ENCODE measurements around the gene RABAC1.
"Not testable (repeated sequence)": the region's sequence is repeated elsewhere in the genome, so short reads cannot be mapped to it uniquely, and the experiment has no call there.

The RABAC1 gene

DNA sequence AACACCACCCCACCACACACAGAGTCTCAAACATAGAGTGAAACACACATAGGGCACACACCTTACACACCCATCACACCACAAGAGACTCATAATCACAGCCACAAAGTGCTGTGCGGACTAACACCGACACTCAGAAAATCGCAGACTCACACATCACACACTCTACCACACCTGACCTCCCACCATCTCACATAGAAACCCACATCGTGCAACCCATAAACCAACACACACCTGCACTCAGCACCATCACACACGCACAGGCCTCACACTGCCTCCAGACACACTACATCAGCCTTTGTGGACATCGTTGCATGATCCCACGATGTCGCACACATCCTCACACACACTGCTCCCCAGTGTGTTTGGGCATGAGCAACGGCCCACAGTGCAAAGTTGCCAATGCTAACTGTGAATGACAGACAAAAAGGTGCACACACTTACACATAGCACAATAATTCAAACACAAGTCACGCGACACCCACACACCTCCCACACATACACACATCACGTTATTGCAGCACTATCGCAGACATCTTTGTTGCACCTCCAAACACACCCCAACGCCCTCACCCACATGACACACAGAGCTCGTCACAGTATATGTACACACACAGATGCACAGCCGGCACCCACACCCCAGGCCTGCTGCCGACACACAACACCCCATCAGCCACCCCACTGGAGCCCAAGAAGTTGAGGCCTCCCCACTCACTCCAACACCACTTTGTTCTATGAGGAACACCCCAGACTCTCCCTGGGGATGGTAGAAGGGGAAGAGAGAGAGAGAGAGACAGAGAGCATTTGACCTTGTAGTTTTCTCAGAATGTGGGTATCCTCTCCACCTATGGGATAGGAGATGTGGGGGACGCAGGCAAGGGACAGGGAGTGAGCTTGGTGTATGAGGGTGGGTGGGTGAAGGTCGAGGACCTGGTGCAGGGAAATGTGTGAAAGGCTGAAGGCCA lies 36.2 kb upstream of the RABAC1 start:
- H3K36me3 ChIP-seq (ENCODE audit: control insufficient read depth, insufficient read depth, low read length), result no peaks in the 10 kb centered on the region
- no peak for DNase-seq (ENCODE audit: extremely low read depth, insufficient read length)
- TF ChIP-seq CTCF (IDR thresholded peaks at IDR 0.05; ENCODE audit: insufficient read depth, low read length, poor library complexity, severe bottlenecking), result no peak
- peaks cover 4% of the 10 kb centered on the region for H3K27me3 ChIP-seq (replicated peaks; ENCODE audit: control insufficient read depth, insufficient read depth, low read length)
- H3K4me3 ChIP-seq (replicated peaks; ENCODE audit: low read depth, low read length), result no peak overlapping the region

DNA sequence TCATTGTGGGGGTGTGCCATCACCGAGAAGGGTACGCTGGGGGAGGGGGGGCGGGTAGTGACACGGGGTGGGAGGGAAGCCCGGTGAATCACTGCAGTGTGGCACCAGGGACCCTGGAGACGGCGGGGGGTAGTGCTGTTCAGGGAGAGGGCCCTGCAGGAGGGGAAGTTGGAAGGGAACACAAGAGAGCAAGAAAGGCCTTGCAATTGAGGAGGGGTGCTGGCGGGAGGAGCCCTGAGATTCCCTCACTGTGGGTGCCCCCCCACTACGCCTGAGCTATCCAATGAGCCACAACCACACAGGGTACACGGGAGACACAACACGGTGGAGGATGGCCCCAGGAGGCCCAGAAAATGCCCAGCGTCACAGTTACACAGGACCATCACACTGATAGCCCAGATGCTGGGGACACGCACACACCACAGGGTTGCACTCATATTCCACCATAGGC lies 35.4 kb upstream of the RABAC1 start:
- H3K4me3 ChIP-seq (replicated peaks; ENCODE audit: low read depth, low read length), result no peak overlapping the region
- no peaks in the 10 kb centered on the region for H3K36me3 ChIP-seq (ENCODE audit: control insufficient read depth, insufficient read depth, low read length)
- TF ChIP-seq CTCF (IDR thresholded peaks at IDR 0.05; ENCODE audit: insufficient read depth, low read length, poor library complexity, severe bottlenecking), result no peak
- no peak for DNase-seq (ENCODE audit: extremely low read depth, insufficient read length)
- H3K27me3 ChIP-seq (replicated peaks; ENCODE audit: control insufficient read depth, insufficient read depth, low read length), result peaks cover 4% of the 10 kb centered on the region

DNA sequence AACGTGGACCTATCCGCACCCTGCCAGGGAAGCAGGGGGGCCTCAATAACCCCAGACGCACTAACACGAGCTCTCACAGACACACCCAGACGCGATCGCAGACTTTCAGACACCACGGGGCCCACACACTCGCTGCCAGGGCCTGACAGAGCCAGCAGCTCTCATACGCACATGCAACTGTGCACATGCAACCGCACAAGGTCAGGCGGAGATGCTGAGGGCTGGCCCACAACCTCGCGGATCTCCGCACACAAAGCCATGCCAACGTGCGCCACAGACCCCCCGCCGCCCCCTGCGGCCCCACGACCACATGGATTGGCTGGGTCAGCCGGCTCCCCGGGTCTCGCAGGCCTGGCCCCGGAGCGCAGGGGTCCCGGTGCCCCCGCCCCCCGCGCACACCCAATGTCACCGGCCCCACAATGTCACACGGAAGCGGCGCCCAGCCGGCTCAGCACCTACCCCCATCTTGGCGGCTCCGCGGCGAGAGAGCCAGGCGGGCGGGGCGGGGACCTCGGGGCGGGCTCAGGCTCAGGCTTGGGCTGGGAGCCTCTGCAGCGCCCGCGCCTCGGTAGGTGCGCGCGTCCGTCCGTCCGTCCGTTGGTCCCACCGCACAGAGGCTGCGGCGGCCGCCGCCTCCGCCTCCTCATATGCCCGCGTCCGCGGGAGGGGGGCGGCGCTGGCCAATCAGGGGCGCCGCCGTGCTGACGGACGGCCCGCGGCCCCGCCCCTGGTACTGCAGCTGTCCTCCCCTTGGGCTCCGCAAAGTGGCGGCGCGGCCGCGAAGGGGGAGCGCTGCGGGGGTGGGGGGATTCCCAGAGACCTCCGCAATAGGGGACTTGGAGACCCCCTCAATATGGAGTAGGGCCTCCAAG lies 34.7 kb upstream of the RABAC1 start, which contains the start of gene ATP1A3:
TSS of gene ATP1A3 (minus strand) at position 619 of the 872 bp plus-strand sequence. CDS start at position 465, 154 bp downstream.
- no peak for TF ChIP-seq CTCF (IDR thresholded peaks at IDR 0.05; ENCODE audit: insufficient read depth, low read length, poor library complexity, severe bottlenecking)
- peak; percentile 76 for DNase-seq (ENCODE audit: extremely low read depth, insufficient read length)
- peaks cover 4% of the 10 kb centered on the region for H3K27me3 ChIP-seq (replicated peaks; ENCODE audit: control insufficient read depth, insufficient read depth, low read length)
- peak within 1 kb of the TSS; percentile 53 for H3K4me3 ChIP-seq (replicated peaks; ENCODE audit: low read depth, low read length)
- no peaks in the 10 kb centered on the region for H3K36me3 ChIP-seq (ENCODE audit: control insufficient read depth, insufficient read depth, low read length)

DNA sequence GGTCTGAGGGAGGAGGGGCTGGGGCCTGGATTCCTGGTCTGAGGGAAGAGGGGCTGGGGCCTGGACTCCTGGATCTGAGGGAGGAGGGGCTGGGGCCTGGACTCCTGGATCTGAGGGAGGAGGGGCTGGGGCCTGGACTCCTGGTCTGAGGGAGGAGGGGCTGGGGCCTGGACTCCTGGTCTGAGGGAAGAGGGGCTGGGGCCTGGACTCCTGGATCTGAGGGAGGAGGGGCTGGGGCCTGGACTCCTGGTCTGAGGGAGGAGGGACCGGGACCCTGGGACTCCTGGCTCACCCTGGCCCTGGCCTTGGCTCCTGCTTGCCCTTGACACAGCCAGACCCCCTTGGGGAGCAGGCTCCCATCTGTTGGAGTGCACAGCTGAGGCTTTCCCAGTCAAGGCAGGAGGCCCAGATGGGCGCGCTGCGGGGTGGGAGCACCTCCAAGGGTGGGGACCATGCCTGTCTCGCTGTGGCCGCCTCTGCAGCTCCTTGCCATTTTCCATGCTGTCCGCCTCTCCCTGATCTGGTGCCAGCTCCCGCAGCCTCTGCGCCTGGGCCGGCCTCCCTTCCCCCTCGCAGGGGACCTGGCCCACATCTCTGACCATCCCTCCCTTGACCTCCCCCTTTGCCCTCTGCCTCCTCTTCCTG lies 32.9 kb upstream of the RABAC1 start:
- DNase-seq (ENCODE audit: extremely low read depth, insufficient read length); H3K4me3 ChIP-seq (replicated peaks; ENCODE audit: low read depth, low read length); H3K27me3 ChIP-seq (replicated peaks; ENCODE audit: control insufficient read depth, insufficient read depth, low read length); H3K36me3 ChIP-seq (ENCODE audit: control insufficient read depth, insufficient read depth, low read length): not testable (repeated sequence)

GRCh38 chr19:41991025-41991424 lies 31.9 kb upstream of the RABAC1 start:
- Histone ChIP-seq H3K36me3 (ENCODE audit: control insufficient read depth, insufficient read depth, low read length) (no peaks in the 10 kb centered on the region), H3K27me3 (replicated peaks; ENCODE audit: control insufficient read depth, insufficient read depth, low read length) (peaks cover 4% of the 10 kb centered on the region), H3K4me3 (replicated peaks; ENCODE audit: low read depth, low read length) (no peak overlapping the region)
- no peak for TF ChIP-seq CTCF (IDR thresholded peaks at IDR 0.05; ENCODE audit: insufficient read depth, low read length, poor library complexity, severe bottlenecking)
- DNase-seq (ENCODE audit: extremely low read depth, insufficient read length), result no peak
